WTC11 (cell line): ENCODE results near the gene LEAP2.

Experiments used
- CBFB ChIP-seq: sonication (generic); formaldehyde crosslinking; IDR thresholded peaks from 2 replicates; pipeline ENCODE4 v1.8.1; 2022; ENCODE audit warnings: mild to moderate bottlenecking, low read depth, missing genetic modification reagents
- FOXK1 ChIP-seq: sonication (generic); formaldehyde crosslinking; IDR thresholded peaks from 2 replicates; pipeline ENCODE4 v1.8.0; 2022; ENCODE audit warnings: mild to moderate bottlenecking, moderate library complexity, missing genetic modification reagents
- JUN ChIP-seq: sonication (generic); formaldehyde crosslinking; IDR thresholded peaks from 2 replicates; pipeline ENCODE4 v1.8.0; 2023; ENCODE audit warnings: mild to moderate bottlenecking, missing genetic modification reagents
- MYBL2 ChIP-seq: sonication (generic); formaldehyde crosslinking; IDR thresholded peaks from 2 replicates; pipeline ENCODE4 v1.8.1; 2023; ENCODE audit warnings: mild to moderate bottlenecking, moderate library complexity, missing genetic modification reagents
- TF ChIP-seq, protein P1 (sequence below): fragments of 200-600 bp; IDR thresholded peaks from 2 replicates; pipeline ENCODE4 v1.8.0; 2022; ENCODE audit warnings: antibody characterized with exemption
- TF ChIP-seq, protein P2 (sequence below): sonication (generic); formaldehyde crosslinking; IDR thresholded peaks from 2 replicates; pipeline ENCODE4 v1.8.0; 2022; ENCODE audit warnings: mild to moderate bottlenecking, missing genetic modification reagents
- TF ChIP-seq, protein P3 (sequence below): sonication (generic); formaldehyde crosslinking; IDR thresholded peaks from 2 replicates; pipeline ENCODE4 v1.8.0; 2023; ENCODE audit warnings: missing genetic modification reagents

DNA sequence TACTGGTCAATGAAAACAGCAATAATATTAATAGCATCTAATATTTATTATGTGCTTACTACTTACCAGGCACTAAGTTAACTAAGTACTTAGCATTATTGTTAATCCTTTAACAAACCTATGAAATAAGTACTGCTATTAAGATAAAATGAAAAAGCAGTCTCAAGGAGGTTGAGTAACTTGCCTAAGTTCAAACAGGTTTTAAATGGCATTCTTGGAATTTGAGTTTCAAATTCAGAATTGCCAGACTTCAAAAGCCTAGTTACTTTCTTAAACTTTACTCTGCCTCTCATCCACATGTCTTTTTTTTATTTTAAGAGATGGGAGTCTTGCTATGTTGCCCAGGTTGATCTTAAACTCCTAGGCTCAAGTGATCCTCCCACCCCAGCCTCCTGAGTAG, 16.0 kb downstream of the LEAP2 start:
- TF ChIP-seq, protein P1, sequence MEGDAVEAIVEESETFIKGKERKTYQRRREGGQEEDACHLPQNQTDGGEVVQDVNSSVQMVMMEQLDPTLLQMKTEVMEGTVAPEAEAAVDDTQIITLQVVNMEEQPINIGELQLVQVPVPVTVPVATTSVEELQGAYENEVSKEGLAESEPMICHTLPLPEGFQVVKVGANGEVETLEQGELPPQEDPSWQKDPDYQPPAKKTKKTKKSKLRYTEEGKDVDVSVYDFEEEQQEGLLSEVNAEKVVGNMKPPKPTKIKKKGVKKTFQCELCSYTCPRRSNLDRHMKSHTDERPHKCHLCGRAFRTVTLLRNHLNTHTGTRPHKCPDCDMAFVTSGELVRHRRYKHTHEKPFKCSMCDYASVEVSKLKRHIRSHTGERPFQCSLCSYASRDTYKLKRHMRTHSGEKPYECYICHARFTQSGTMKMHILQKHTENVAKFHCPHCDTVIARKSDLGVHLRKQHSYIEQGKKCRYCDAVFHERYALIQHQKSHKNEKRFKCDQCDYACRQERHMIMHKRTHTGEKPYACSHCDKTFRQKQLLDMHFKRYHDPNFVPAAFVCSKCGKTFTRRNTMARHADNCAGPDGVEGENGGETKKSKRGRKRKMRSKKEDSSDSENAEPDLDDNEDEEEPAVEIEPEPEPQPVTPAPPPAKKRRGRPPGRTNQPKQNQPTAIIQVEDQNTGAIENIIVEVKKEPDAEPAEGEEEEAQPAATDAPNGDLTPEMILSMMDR: no peak
- TF ChIP-seq, protein P2, sequence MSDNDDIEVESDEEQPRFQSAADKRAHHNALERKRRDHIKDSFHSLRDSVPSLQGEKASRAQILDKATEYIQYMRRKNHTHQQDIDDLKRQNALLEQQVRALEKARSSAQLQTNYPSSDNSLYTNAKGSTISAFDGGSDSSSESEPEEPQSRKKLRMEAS (CRISPR knock-in tag): no peak
- TF ChIP-seq FOXK1 (CRISPR knock-in tag) (no peak), MYBL2 (CRISPR knock-in tag) (no peak), JUN (CRISPR knock-in tag) (no peak), CBFB (CRISPR knock-in tag) (no peak)
- TF ChIP-seq, protein P3, sequence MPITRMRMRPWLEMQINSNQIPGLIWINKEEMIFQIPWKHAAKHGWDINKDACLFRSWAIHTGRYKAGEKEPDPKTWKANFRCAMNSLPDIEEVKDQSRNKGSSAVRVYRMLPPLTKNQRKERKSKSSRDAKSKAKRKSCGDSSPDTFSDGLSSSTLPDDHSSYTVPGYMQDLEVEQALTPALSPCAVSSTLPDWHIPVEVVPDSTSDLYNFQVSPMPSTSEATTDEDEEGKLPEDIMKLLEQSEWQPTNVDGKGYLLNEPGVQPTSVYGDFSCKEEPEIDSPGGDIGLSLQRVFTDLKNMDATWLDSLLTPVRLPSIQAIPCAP (CRISPR knock-in tag): no peak
